LNCAP (cell line): ENCODE results near the gene STARD3NL.

Experiments
- TF ChIP-seq, protein P1 (sequence below): fragments of 450-650 bp; IDR thresholded peaks from 2 replicates; pipeline ENCODE4 v1.5.1; 2017; ENCODE audit warnings: mild to moderate bottlenecking

Gene STARD3NL

DNA sequence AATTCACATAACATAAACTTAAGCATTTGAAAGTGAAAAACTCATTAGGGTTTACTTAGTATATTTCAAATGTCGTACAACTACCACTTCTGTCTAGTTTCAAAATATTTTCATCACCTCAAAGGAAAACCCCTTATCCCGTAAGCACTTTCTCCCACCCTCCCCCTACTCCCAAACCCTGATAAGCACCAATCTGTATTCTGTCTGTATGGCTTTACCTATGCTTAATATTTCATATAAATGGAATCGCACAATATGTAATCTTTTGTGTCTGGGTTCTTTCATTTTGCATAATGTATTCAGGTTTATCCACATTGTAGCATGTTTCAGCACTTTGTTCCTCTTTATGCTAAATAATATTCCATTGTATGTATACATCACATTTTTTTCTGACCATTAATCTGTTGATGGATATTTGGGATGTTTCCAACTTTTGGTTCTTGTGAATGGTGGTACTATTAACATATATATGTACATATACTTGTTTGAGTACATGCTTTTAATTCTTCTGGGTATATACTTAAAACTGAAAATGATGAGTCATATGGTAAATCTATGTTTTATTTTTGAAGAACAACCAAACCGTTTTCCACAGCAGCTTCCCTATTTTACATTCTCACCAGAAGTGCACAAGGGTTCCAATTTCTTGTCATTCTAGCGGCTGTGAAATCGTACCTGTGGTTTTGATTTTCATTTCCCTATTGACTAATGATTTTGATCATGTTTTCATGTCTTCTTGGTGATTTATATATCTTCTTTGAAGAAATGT lies 6.2 kb upstream of the STARD3NL start:
- TF ChIP-seq, protein P1, sequence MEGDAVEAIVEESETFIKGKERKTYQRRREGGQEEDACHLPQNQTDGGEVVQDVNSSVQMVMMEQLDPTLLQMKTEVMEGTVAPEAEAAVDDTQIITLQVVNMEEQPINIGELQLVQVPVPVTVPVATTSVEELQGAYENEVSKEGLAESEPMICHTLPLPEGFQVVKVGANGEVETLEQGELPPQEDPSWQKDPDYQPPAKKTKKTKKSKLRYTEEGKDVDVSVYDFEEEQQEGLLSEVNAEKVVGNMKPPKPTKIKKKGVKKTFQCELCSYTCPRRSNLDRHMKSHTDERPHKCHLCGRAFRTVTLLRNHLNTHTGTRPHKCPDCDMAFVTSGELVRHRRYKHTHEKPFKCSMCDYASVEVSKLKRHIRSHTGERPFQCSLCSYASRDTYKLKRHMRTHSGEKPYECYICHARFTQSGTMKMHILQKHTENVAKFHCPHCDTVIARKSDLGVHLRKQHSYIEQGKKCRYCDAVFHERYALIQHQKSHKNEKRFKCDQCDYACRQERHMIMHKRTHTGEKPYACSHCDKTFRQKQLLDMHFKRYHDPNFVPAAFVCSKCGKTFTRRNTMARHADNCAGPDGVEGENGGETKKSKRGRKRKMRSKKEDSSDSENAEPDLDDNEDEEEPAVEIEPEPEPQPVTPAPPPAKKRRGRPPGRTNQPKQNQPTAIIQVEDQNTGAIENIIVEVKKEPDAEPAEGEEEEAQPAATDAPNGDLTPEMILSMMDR = no peak

DNA sequence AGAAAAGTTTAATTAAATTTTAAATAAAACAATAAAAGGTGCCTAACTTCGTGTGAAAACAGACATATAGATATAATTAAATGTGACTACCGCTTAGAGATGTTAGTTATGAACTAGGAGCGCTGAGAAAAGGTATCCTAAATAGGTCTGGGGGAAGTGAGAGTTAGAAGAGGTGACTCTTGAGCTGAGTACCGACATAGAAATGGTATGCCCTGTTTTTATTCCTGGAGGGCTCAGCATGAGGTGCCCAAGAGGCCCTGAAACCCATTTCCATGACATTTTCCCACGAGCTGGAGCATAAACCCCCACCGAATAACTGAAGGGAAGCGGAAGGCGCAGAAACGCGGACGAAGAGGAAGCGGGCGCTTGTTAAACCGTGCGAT lies 433 bp upstream of the STARD3NL start:
- TF ChIP-seq, protein P1 = no peak

DNA sequence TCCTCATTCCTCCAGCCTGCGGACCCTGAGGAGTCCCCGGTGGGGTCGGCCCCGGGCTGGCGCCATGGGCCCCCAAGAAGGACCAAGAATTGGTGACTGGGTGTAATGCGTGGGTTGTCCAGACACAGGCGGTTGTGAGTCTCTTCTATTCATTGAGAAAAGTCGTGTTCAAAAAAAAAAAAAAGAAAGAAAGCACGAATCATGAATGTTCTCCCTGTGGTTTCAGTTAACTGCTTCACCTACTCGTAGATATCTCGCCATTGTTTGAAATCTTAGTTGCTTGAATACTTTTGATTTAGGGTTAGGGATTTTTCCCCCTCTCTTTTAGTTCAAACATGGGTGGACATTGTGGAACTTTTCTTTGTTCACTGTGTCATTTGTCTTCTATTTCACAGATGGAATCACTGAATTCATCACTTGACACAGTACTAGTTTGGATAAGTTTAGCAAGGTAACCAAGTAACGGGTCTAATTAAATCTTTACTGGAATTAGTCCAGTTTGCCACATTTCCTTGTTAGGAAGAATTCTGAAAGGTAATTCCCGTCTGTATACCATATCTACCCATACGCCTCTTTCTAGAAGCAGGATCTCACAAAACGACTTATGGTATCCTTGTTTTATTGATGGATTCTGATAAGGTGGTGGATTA lies 775 bp downstream of the STARD3NL start:
- TF ChIP-seq, protein P1 = no peak

DNA sequence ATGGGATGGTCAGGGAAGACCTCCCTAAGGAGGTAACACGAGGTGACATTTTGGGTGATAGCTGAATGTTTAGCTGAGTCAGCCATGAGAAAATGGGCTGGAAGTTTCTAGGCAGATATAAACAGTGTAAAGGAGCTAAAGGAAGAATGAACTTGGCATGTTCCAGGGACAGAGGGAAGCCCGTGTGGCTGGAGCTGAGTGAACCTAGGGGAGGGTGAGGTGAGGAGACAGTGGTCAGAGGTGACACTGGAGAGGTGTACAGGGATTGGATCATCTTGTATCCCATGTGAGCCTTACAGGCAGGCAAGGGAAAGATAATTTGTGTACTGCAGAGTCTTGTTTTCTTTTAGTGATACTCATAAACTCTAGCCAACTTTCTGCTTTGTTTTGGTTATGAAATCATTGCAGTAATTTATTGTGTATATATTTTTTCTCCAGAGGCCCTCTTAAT lies 1.8 kb downstream of the STARD3NL start:
- TF ChIP-seq, protein P1 = no peak

DNA sequence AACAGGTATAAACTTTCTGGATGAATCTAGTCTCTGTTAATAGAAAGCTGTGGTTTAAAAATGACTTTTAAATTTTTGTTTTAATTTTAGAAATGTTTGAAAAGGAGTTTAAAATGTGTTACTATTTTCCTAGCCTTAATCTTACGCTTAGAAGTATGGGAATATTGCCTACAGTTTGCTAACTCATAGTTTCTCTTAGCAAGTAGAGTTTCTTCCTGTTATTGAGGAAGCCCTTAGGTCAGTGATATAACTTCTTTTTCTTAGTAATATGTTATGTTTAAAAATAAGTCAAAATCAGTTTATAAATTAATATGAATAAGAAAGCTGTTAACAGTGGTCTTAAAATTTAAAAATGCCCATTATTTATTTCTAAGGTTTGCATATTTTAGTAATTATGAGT lies 3.1 kb downstream of the STARD3NL start:
- TF ChIP-seq, protein P1 = no peak

DNA sequence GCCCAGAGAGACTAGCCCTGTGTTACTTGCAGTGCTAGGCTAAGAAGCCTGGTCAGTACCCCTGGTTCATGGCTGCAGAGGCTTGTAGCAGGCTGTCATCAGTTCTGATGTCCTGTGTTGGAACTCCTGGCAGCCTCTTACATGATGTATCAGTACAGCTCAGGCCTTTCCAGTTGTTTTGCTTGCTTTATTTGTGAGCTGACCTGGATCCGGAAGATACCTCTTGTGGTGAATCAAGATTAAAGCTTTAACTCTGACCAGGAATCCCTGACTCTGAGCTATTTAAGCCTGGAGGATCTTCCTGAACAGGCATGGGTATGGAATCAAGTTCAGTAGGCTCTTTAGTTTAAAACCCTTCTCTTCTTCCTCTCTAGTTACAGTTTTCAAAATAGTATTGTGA lies 4.4 kb downstream of the STARD3NL start:
- TF ChIP-seq, protein P1 = no peak

DNA sequence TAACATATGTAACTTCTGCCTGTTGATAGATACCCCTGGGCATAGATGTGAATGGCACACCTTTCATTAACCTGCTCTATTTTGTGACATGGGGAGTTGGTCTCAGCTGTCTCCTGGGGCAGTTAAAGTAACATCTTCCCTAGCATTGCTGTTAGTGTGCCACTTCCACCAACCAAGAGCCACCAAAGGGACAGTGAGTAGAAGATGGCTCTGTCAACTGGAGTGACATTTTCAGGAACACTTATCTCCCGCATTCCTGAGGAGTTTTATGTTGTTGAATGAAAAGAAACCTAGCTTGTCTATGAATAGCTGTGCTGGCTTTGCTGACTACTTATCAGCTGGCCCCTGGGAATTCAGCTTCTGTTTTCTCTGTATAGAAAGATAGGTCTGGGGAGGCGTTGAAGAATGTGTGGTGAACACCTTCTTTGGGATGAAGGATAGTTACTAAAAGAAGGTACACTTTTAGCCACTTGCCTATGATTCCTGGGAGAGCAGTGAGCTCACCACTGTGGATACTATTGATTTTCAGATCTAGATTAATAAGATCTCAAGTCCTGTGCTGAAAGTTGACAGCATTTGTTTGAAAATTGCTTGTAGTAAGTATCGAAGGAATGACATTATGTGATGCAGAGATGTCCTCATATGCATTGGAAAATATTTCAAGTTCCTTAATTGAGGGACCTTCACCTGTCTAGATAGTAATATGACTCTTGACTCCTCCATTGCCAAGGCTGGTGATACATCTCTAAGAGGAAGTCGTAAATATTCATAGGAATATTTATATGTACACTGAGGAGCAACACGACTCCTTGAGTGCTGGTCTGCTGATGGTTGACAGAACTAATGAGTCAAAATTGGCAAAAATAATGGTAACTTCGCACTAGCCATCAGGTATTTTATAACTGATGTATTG lies 7.6 kb downstream of the STARD3NL start:
- TF ChIP-seq, protein P1 = no peak
